Measurements from ENCODE around the gene EEF1AKMT3.
A peak's percentile ranks its signal among the peaks of the same experiment; 100 is the strongest.

The EEF1AKMT3 gene

GRCh38 chr12:57783861-57784260 is 11.4 kb downstream of the EEF1AKMT3 start:
- ATAC-seq, result no peak

GRCh38 chr12:57793920-57794319 is 21.5 kb downstream of the EEF1AKMT3 start:
- peak; percentile 25 to 43 for ATAC-seq

GRCh38 chr12:57795354-57795753 is 22.9 kb downstream of the EEF1AKMT3 start:
- peak; percentile 53 to 67 for ATAC-seq

- no peak for ATAC-seq
Measured at GRCh38 chr12:57796996-57797395, 24.6 kb downstream of the EEF1AKMT3 start.

GRCh38 chr12:57797933-57798332 is 25.5 kb downstream of the EEF1AKMT3 start:
- ATAC-seq, result no peak

- no peak for ATAC-seq
Measured at GRCh38 chr12:57800965-57801364, 28.6 kb downstream of the EEF1AKMT3 start.

- no peak for ATAC-seq
Measured at GRCh38 chr12:57802607-57803006, 30.2 kb downstream of the EEF1AKMT3 start.

- no peak for ATAC-seq
Measured at GRCh38 chr12:57803319-57803893, 31.0 kb downstream of the EEF1AKMT3 start.

- ATAC-seq, result no peak
Measured at GRCh38 chr12:57806677-57807076, 34.3 kb downstream of the EEF1AKMT3 start.

- no peak for ATAC-seq
Measured at GRCh38 chr12:57807285-57807684, 34.9 kb downstream of the EEF1AKMT3 start.

- no peak for ATAC-seq
Measured at GRCh38 chr12:57808351-57808750, 35.9 kb downstream of the EEF1AKMT3 start.

- no peak for ATAC-seq
Measured at GRCh38 chr12:57809425-57809824, 37.0 kb downstream of the EEF1AKMT3 start.

- no peak for ATAC-seq
Measured at GRCh38 chr12:57810450-57810849, 38.0 kb downstream of the EEF1AKMT3 start.

GRCh38 chr12:57811028-57811755 is 38.8 kb downstream of the EEF1AKMT3 start:
- no peak for ATAC-seq

GRCh38 chr12:57813111-57813970 is 40.9 kb downstream of the EEF1AKMT3 start:
- ATAC-seq, result no peak

- no peak for ATAC-seq
Measured at GRCh38 chr12:57813971-57814772, 41.8 kb downstream of the EEF1AKMT3 start.

- peak in 1 of 2 donors; percentile 72 for ATAC-seq
Measured at GRCh38 chr12:57815177-57816000, 43.0 kb downstream of the EEF1AKMT3 start.

GRCh38 chr12:57816001-57816854 is 43.8 kb downstream of the EEF1AKMT3 start:
- no peak for ATAC-seq

- no peak for ATAC-seq
Measured at GRCh38 chr12:57816855-57817151, 44.4 kb downstream of the EEF1AKMT3 start.

GRCh38 chr12:57817261-57817989 is 45.0 kb downstream of the EEF1AKMT3 start:
- no peak for ATAC-seq

Data from activated CD4-positive, CD25-positive, alpha-beta regulatory T cell treated with anti-CD3 and anti-CD28 coated beads, Interleukin-2, amount 50 U/mL, for 24 hours (primary cell).